ENCODE data around the gene CD276. TPM values are rescaled to one million over a fixed set of nuclear protein-coding genes. Genes with fewer than 3 reads are reported as not detected.

CD276 gene
- total RNA-seq, 1 experiment from 2014 or later, result 133 TPM

GRCh38 chr15:73674587-73674986 lies 9.6 kb upstream of the CD276 start:
- no peak for DNase-seq

More at GRCh38 chr15:73674587-73674986, 9.6 kb upstream of the CD276 start:
- Histone ChIP-seq H4K5ac (ENCODE audit: insufficient read length, low read depth, low read length) (no peak overlapping the region), H4K8ac (replicated peaks; ENCODE audit: insufficient read length, low read depth, low read length) (no peak overlapping the region), H2BK12ac (ENCODE audit: insufficient read length, low read depth, low read length) (no peak overlapping the region), H3K79me2 (ENCODE audit: insufficient read depth, low read length) (no peaks in the 10 kb centered on the region), H2AFZ (ENCODE audit: low read length) (no peak overlapping the region), H2AK5ac (ENCODE audit: insufficient read length, low read length) (no peak overlapping the region), H3K14ac (ENCODE audit: insufficient read depth, low read length) (no peak overlapping the region), H3K27ac (ENCODE audit: insufficient read length, low read depth, low read length) (no peak overlapping the region), H4K20me1 (ENCODE audit: control insufficient read depth, insufficient read depth, insufficient read length) (no peaks in the 10 kb centered on the region), H3K4me1 (ENCODE audit: insufficient read depth, low read length) (no peaks in the 10 kb centered on the region), H3K9me3 (ENCODE audit: control insufficient read depth, low read depth, low read length) (no peaks in the 10 kb centered on the region), H3K23ac (ENCODE audit: insufficient read length, low read depth, low read length) (no peak overlapping the region), H3K56ac (ENCODE audit: insufficient read length, low read depth, low read length) (no peak overlapping the region), H2BK5ac (ENCODE audit: insufficient read length, low read length) (no peak overlapping the region), H3K4ac (ENCODE audit: low read depth, low read length) (no peak overlapping the region), H2BK20ac (ENCODE audit: low read depth, low read length, poor library complexity, severe bottlenecking) (no peak overlapping the region), H3K18ac (ENCODE audit: insufficient read length, low read depth, low read length) (no peak overlapping the region), H3K27me3 (ENCODE audit: insufficient read depth, low read length) (no peaks in the 10 kb centered on the region), H3K23me2 (ENCODE audit: insufficient read length, low read depth, low read length, poor library complexity, severe bottlenecking) (no peaks in the 10 kb centered on the region), H2BK120ac (ENCODE audit: low read depth, low read length, poor library complexity, severe bottlenecking) (no peak overlapping the region), H3K4me2 (ENCODE audit: insufficient read depth, insufficient read length, low read length) (no peak overlapping the region), H3K79me1 (ENCODE audit: insufficient read depth, low read depth, low read length, poor library complexity, severe bottlenecking) (no peaks in the 10 kb centered on the region), H3K9ac (ENCODE audit: extremely low read depth, insufficient read length, low read length) (no peak overlapping the region), H4K91ac (ENCODE audit: insufficient read length, low read depth, low read length) (no peak overlapping the region), H3T11ph (ENCODE audit: low read length) (no peak overlapping the region), H2BK15ac (ENCODE audit: low read depth, low read length) (no peak overlapping the region)
- no peak for TF ChIP-seq CTCF (conservative IDR thresholded peaks at IDR 0.05)
- Mint-ChIP-seq H3K4me3 (no peak overlapping the region), H3K4me1 (peaks cover 3 to 5% of the 10 kb centered on the region in 2 experiments), H3K27ac (no peak overlapping the region), H3K36me3 (ENCODE audit: insufficient read depth in 1 of 3, low read depth in 3 of 3) (no peaks in the 10 kb centered on the region), H3K9me3 (no peaks in the 10 kb centered on the region), H3K27me3 (ENCODE audit: low read depth) (peaks cover 3% of the 10 kb centered on the region)
- WGBS (ENCODE audit: extremely low coverage, insufficient read length, low lambda C conversion rate), result no CpG with 5 or more reads among the region's 1 CpG
